BE2C (cell line): ENCODE results near the gene SHQ1.

Source experiments
- DNase-seq: peaks from one replicate; pipeline ENCODE4 v3.0.0-alpha.2; 2020
- H3K27me3 ChIP-seq: fragments of 250-450 bp; sonication (Bioruptor Pico); 2 replicates; pipeline ENCODE4 v1.5.1; 2020; ENCODE audit warnings: mild to moderate bottlenecking
- H3K36me3 ChIP-seq: fragments of 250-450 bp; sonication (Bioruptor Pico); 2 replicates; pipeline ENCODE4 v1.5.1; 2020; ENCODE audit warnings: mild to moderate bottlenecking
- H3K4me1 ChIP-seq: fragments of 250-450 bp; sonication (Bioruptor Pico); 2 replicates; pipeline ENCODE4 v1.5.1; 2020
- H3K4me3 ChIP-seq: 2 replicates; pipeline ENCODE4 v1.5.1; 2011; ENCODE audit warnings: low read depth, low read length
- H3K9me3 ChIP-seq: fragments of 250-450 bp; sonication (Bioruptor Pico); 2 replicates; pipeline ENCODE4 v1.5.1; 2020
- TF ChIP-seq, protein P1 (sequence below): IDR thresholded peaks from 2 replicates; pipeline ENCODE4 v1.5.1; 2012; ENCODE audit warnings: mild to moderate bottlenecking, low read depth, low read length

Gene SHQ1

DNA sequence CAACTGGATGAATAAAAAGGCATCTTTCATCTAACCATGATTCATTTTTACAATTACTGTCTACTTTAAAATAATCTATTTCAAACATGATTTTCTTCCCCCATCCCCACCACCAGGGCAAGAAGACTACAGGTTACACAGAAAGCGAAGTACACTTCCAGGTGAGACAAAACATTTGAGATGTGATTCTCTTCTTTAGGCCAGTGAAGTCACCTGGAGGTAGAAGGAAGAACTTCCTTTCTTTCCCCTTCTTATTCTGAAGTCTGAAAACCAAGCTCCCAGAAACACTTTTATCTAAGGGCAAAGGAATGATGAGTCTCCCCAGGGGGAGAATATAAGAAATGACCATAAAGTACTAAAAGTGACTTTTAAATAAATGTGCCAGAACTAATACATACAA lies 36.7 kb downstream of the SHQ1 start:
- DNase-seq, result no peak
- H3K4me3 ChIP-seq, result no peak overlapping the region
- no peaks in the 10 kb centered on the region for H3K27me3 ChIP-seq
- H3K9me3 ChIP-seq, result no peaks in the 10 kb centered on the region
- H3K36me3 ChIP-seq, result peaks cover 4% of the 10 kb centered on the region
- TF ChIP-seq, protein P1, sequence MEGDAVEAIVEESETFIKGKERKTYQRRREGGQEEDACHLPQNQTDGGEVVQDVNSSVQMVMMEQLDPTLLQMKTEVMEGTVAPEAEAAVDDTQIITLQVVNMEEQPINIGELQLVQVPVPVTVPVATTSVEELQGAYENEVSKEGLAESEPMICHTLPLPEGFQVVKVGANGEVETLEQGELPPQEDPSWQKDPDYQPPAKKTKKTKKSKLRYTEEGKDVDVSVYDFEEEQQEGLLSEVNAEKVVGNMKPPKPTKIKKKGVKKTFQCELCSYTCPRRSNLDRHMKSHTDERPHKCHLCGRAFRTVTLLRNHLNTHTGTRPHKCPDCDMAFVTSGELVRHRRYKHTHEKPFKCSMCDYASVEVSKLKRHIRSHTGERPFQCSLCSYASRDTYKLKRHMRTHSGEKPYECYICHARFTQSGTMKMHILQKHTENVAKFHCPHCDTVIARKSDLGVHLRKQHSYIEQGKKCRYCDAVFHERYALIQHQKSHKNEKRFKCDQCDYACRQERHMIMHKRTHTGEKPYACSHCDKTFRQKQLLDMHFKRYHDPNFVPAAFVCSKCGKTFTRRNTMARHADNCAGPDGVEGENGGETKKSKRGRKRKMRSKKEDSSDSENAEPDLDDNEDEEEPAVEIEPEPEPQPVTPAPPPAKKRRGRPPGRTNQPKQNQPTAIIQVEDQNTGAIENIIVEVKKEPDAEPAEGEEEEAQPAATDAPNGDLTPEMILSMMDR, result 0 out of 2 replicates have a peak, but pooled peaks have one; percentile 23
- no peaks in the 10 kb centered on the region for H3K4me1 ChIP-seq

DNA sequence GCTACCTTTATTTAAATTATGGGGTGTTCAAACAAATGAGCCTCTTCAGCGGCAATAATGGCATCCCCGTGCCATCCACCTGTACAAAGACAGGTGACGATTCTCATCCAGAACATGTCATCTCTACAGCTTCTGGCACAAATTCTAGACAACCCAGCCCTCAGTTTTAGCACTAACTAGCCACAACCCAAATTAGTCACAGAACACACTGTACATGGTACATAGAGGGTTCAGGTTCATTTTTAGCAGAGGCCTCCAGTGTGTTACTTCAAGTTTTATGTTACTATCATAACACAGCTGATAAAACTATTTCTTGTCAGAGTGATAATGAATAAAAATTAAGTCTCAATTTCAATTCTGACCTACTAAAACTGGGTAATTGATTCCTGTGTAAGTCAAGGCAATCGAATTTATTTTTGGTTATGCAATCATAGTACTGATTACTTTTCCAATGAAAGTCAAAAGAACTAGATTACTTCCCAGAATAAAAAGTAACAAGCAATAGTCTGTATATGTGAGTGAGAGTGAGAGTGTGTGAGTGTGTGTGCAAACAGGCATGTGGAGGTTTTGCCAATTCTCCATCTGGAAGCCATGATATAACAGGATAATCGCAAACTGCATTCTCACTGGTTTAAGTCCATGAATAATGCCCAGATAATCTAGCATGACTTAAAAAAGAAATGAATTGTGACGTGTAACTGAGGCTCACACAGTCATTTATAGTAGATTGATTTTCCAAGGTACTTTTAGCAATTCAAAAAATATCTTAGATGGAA lies 37.4 kb downstream of the SHQ1 start:
- Histone ChIP-seq H3K9me3 (no peaks in the 10 kb centered on the region), H3K27me3 (no peaks in the 10 kb centered on the region), H3K4me3 (no peak overlapping the region), H3K36me3 (peaks cover 4% of the 10 kb centered on the region; the same call in 1 of the 2 replicates), H3K4me1 (no peaks in the 10 kb centered on the region)
- TF ChIP-seq, protein P1, result no peak
- no peak for DNase-seq

DNA sequence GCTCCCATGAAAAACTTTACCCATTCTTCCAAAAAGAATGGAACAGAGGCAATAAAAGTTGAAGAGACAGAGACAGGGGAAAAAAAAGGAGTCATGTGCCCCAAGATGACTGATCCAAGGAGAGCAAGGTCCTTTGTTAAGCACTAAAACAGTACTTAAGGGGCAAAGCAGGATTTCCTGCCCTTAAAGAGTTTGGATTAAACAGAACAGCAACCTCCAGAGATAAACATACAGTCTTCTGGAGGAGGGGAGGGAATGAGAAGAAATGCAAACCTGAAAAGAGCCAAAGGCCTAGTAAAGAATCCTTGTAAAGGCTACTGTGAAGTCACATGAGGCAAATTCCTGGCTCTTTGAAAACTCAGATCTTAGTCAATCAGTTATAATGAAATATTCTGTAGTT lies 38.2 kb downstream of the SHQ1 start:
- no peak for DNase-seq
- Histone ChIP-seq H3K36me3 (peaks cover 4% of the 10 kb centered on the region; the same call in 1 of the 2 replicates), H3K4me1 (no peaks in the 10 kb centered on the region)

DNA sequence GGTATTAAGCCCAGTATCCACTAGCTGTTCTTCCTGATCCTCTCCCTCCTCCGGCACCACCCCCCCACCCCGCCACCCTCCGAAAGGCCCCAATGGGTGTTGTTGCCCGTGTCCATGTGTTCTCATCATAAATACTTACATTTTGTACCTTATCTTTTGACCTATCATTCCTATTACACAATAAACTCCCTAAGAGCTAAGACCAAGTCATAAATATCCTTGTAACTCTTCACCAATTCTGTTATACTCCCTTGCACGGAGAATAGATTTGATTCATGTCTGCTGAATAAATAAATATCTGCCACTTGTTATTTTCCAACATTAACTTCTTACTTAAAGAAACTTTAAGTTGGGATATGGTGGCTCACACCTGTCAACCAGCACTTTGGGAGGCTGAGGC lies 43.9 kb downstream of the SHQ1 start:
- Histone ChIP-seq H3K27me3 (no peaks in the 10 kb centered on the region), H3K9me3 (no peaks in the 10 kb centered on the region), H3K4me3 (no peak overlapping the region), H3K36me3 (no peaks in the 10 kb centered on the region; the same call in 1 of the 2 replicates), H3K4me1 (no peaks in the 10 kb centered on the region)
- TF ChIP-seq, protein P1, result no peak
- no peak for DNase-seq

More for the DNA sequence above, 38.2 kb downstream of the SHQ1 start:
- no peaks in the 10 kb centered on the region for H3K27me3 ChIP-seq
- H3K4me3 ChIP-seq, result no peak overlapping the region
- TF ChIP-seq, protein P1, result no peak
- H3K9me3 ChIP-seq, result no peaks in the 10 kb centered on the region

DNA sequence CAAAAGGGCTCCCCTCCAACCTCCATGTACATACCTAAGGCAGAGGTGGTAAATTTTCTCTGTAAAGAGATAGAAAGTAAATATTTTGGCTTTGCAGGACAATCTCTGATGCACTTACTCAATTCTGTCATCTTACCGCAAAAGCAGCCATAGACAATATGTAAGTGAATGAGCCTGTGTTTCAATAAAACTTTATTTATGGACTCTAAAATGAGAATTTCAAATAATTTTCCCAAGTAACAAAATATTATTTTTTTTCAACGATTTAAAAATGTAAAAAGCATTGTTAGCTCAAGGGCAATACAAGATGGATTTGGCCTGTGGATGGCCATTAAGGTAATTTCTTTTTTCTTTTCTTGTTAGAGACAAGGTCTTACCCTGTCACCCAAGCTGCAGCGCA lies 44.7 kb downstream of the SHQ1 start:
- H3K4me3 ChIP-seq, result no peak overlapping the region
- no peaks in the 10 kb centered on the region for H3K9me3 ChIP-seq
- H3K4me1 ChIP-seq, result peaks cover 3% of the 10 kb centered on the region; the same call in 1 of the 2 replicates
- no peaks in the 10 kb centered on the region for H3K27me3 ChIP-seq
- DNase-seq, result no peak
- TF ChIP-seq, protein P1, result no peak
- no peaks in the 10 kb centered on the region; the same call in 1 of the 2 replicates for H3K36me3 ChIP-seq

DNA sequence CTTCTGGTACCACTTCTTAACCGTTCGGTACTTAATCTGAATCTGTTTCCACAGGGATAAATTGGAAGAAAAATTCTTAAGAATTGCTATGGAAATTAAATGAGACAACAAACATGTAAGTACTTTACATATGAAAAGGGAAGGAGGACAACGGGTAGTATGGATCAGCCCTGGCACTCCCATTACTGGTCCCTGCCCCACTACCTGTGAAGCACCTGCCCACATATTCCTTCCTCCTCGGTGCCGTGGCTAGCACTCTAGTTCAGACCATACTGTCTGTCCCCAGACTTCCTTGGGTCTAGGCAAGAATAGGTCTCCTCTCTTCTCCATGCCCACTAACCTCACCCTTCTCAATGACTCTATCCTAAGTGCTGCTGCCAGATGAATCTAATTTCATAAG lies 46.2 kb downstream of the SHQ1 start:
- TF ChIP-seq, protein P1, result no peak
- H3K27me3 ChIP-seq, result no peaks in the 10 kb centered on the region
- no peaks in the 10 kb centered on the region for H3K9me3 ChIP-seq
- H3K4me1 ChIP-seq, result peaks cover 11% of the 10 kb centered on the region
- no peaks in the 10 kb centered on the region; the same call in 1 of the 2 replicates for H3K36me3 ChIP-seq
- DNase-seq, result no peak
- H3K4me3 ChIP-seq, result no peak overlapping the region
